G401.6 (cell line): Measurements from ENCODE around the gene FHIT.

Experiments
- FAIRE-seq: peaks from 2 replicates; lab custom pipeline; 2012; peaks lifted over from hg19 to GRCh38; lab: Jason Lieb, UNC

Gene FHIT

GRCh38 chr3:60399861-60400845 is 851.1 kb downstream of the FHIT start:
- no peak for FAIRE-seq

GRCh38 chr3:60399292-60399691 is 852.0 kb downstream of the FHIT start:
- FAIRE-seq: no peak

- no peak for FAIRE-seq
Observed at GRCh38 chr3:60395173-60395762, 856.0 kb downstream of the FHIT start.

GRCh38 chr3:60393946-60394345 is 857.3 kb downstream of the FHIT start:
- FAIRE-seq: no peak

- FAIRE-seq: no peak
Observed at GRCh38 chr3:60392501-60392900, 858.8 kb downstream of the FHIT start.

GRCh38 chr3:60391292-60391691 is 860.0 kb downstream of the FHIT start:
- no peak for FAIRE-seq

- FAIRE-seq: no peak
Observed at GRCh38 chr3:60388731-60389130, 862.5 kb downstream of the FHIT start.

- no peak for FAIRE-seq
Observed at GRCh38 chr3:60386306-60386705, 864.9 kb downstream of the FHIT start.

GRCh38 chr3:60384341-60384740 is 866.9 kb downstream of the FHIT start:
- FAIRE-seq: no peak

- FAIRE-seq: no peak
Observed at GRCh38 chr3:60383345-60383744, 867.9 kb downstream of the FHIT start.

GRCh38 chr3:60366486-60366885 is 884.8 kb downstream of the FHIT start:
- no peak for FAIRE-seq

- FAIRE-seq: no peak
Observed at GRCh38 chr3:60365360-60365759, 885.9 kb downstream of the FHIT start.

GRCh38 chr3:60364475-60364874 is 886.8 kb downstream of the FHIT start:
- no peak for FAIRE-seq

GRCh38 chr3:60363817-60364216 is 887.4 kb downstream of the FHIT start:
- no peak for FAIRE-seq

- no peak for FAIRE-seq
Observed at GRCh38 chr3:60355825-60356224, 895.4 kb downstream of the FHIT start.

GRCh38 chr3:60351481-60351880 is 899.8 kb downstream of the FHIT start:
- no peak for FAIRE-seq

GRCh38 chr3:60344340-60344739 is 906.9 kb downstream of the FHIT start:
- FAIRE-seq: no peak

GRCh38 chr3:60343831-60344230 is 907.4 kb downstream of the FHIT start:
- FAIRE-seq: no peak

- FAIRE-seq: no peak
Observed at GRCh38 chr3:60339304-60339703, 911.9 kb downstream of the FHIT start.

- no peak for FAIRE-seq
Observed at GRCh38 chr3:60337421-60337820, 913.8 kb downstream of the FHIT start.

- no peak for FAIRE-seq
Observed at GRCh38 chr3:60336061-60336460, 915.2 kb downstream of the FHIT start.

- FAIRE-seq: no peak
Observed at GRCh38 chr3:60333710-60334109, 917.5 kb downstream of the FHIT start.

- no peak for FAIRE-seq
Observed at GRCh38 chr3:60330107-60330506, 921.1 kb downstream of the FHIT start.
